Measurements from ENCODE around the gene CHDH. TPM values are rescaled to one million over a fixed set of nuclear protein-coding genes. Genes with fewer than 3 reads are reported as not detected.

The CHDH gene, protein sequence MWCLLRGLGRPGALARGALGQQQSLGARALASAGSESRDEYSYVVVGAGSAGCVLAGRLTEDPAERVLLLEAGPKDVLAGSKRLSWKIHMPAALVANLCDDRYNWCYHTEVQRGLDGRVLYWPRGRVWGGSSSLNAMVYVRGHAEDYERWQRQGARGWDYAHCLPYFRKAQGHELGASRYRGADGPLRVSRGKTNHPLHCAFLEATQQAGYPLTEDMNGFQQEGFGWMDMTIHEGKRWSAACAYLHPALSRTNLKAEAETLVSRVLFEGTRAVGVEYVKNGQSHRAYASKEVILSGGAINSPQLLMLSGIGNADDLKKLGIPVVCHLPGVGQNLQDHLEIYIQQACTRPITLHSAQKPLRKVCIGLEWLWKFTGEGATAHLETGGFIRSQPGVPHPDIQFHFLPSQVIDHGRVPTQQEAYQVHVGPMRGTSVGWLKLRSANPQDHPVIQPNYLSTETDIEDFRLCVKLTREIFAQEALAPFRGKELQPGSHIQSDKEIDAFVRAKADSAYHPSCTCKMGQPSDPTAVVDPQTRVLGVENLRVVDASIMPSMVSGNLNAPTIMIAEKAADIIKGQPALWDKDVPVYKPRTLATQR
- under 1 TPM; 0.33 to 0.34 TPM for total RNA-seq

GRCh38 chr3:53846134-53846850 is at the start of gene CHDH, which contains the start of gene IL17RB:
Gene CHDH (minus strand): TSS chr3:53846419. CDS start chr3:53824008, 22,411 bp downstream.
Gene IL17RB (plus strand): TSS chr3:53846568. CDS start chr3:53846589, 21 bp downstream.

DNA sequence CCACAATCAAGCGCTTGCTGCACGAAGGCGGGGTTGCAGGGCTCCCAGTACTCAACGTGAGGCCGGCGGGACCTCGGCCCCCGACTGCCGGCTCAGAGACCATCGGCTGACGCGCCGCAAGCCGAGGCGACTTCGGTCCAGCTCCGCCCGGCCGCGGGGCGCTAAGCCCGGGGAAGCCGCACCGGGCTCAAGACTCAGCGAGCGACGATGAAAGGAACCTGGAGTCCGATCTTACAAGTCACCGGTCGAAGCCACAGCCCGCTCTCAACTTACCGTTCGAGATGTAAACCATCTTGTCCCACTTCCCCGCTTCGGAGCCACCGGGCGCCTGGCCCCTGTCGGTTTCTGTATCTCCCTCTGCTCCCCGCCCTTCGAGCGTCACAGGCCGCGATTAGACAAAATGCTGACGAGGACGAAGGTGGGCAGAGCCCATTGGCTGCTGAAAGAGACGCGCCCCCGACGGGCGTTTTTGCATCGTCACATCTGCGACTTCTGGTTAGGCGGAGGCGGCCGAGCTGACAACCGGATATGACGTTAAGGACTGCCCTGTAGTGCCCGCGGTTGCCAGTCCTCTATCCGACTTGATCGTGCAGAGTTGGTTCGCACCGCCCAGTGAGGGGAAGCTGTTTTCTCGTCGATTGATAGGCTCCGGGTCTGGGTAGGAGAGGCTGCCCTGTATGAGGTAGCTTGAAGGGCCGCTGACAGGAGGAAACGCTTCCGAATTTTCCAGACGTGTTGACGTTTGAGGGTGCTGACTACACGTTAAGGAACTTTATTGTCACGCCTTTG is 45.5 kb upstream of the CHDH start, which contains the start of gene SELENOK:
SELENOK (minus strand) TSS at position 363 of the 789 bp plus-strand sequence.

DNA sequence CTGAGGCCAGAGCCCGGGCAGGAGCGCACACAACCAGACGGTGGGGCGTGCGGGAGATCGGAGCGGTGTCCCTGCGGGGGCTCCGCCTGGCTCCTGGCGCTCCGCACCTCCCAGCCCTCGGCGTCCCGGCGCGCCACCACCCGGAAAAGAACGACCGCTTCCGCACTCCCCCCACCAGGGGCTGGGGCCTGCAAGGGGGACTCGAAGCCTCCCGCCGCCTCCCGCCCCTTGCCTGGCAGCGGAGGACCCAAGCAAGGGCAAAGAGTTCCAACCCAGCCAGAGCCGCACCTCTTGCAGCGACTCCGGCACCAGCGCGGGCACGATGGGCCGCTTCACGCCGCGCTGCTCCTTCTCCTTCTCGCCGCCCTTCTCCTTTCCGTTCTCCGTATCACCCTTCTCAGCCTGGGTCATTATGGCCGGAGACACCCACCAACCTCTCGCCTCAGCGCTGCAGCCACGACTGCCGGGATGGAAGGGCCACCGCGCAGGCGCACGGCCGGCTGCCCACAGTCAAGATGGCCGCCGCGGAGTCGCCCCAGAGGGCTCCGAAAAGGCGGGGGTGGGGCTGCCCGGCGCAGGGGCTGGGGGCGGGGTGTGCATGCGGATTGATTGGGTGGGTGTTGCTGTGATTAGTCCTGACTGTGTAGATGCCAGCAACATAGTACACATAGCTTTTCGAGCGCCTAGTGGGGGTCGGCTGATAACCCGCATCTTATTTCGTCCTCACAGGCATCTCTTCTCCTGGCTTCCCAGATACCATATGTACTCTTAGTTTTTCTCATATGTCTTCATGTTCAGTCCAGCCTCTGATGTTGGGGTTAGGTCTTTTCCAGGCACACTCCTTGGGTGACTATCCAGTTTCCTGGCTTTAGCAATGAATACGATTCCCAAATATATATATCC is 35.7 kb upstream of the CHDH start, which contains the start of gene ACTR8:
ACTR8 (minus strand) TSS at position 462 of the 903 bp plus-strand sequence; CDS start at position 411, 51 bp downstream.

Small RNA genes within 50 kb of the gene (small RNA-seq; reads per million reads assigned to genes)
- 0 reads per million in 2 donors for gene AC012467.1

Other genes with a start within 250 kb of the CHDH start
- gene IL17RB, start 149 bp upstream of the CHDH start, total RNA-seq: under 1 TPM in 1 of 2 donors, not detected in 1; under 0.01 TPM
- gene ACTR8, start 35.7 kb upstream of the CHDH start, total RNA-seq: 10 to 100 TPM; 25.5 to 35.0 TPM
- 10 to 100 TPM; 23.3 to 26.2 TPM for gene SELENOK, start 45.4 kb upstream of the CHDH start, total RNA-seq

Measured in melanocyte of skin (primary cell).